Ishikawa (cell line): ENCODE results near the gene MDM4.

ENCODE experiments used
- EGR1 ChIP-seq: IDR thresholded peaks from 2 replicates; pipeline ENCODE4 v1.6.1; 2012
- EP300 ChIP-seq: IDR thresholded peaks from 2 replicates; pipeline ENCODE4 v1.6.1; 2012; ENCODE audit warnings: borderline replicate concordance
- YY1 ChIP-seq: IDR thresholded peaks from 2 replicates; pipeline ENCODE4 v1.6.1; 2012; ENCODE audit warnings: low read depth

DNA sequence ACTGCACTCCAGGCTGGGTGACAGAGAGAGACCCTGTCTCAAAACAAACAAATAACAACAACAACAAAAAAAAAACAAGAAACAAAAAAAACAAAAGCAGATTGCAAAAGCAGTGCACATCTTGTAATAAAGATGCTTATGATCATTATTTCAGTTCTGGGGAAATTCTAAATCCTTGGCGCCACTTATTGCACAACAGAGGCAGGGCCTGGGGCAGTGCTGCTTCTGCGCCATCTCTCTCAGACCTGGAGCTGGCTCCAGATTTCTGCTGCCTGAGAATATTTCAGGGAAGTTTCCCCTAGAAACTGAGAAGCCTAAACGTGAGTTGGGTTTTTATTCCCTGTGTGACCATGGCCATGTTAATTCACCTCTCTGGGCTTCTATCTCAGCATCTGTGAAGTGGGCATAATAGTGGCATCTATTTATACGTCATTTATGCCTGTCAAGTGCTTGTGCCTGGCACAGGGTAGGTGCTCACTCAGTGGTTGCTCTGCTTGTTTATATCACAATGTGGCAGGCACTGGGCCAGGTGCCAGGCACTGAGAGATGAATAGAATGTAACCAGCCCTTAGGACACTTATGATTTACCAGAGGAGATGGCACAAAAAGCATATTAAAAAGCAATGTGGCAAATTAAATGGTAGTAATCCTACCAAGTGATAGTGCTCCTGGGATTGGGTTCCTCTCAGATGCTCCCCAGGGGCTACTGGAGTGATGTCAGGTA lies 67.9 kb downstream of the MDM4 start:
- no peak for TF ChIP-seq EGR1
- TF ChIP-seq YY1 = no peak
- TF ChIP-seq EP300 = no peak
